Activated CD4-positive, alpha-beta T cell treated with anti-CD3 and anti-CD28 coated beads for 1 hour (primary cell): ENCODE measurements around the gene CALN1.

Experiments
- DNase-seq: peaks from one replicate; pipeline ENCODE4 v3.0.0-alpha.2; 2020

Gene CALN1

GRCh38 chr7:72028267-72028666, 383.9 kb downstream of the CALN1 start:
- DNase-seq = no peak

DNA sequence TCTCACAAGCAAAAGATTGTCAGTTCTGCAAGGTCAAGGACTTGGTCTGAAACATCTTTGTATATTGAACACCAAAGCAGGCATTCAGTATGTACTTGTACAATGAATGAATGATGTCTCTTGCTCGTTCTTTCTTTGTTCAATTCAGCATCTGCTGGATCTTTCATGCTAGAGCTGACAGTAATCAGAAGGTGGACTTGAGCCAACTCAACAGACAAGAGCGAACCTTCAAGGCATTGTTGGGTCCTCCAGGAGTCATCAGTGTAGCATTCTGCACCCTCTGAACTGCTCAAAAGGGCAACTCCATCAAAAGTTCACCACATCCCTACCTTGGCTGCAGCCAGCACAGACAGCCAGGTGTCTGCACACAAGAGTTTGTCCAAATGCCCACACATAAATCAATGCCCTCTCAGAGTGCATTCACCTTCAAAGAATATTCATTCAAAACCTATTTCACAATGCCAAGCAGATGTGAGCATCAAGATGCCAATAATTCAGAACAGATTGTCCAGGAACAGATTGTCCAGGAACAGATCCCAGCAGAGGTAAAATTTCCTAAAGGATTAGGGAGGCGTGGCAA, 386.7 kb downstream of the CALN1 start:
- no peak for DNase-seq

DNA sequence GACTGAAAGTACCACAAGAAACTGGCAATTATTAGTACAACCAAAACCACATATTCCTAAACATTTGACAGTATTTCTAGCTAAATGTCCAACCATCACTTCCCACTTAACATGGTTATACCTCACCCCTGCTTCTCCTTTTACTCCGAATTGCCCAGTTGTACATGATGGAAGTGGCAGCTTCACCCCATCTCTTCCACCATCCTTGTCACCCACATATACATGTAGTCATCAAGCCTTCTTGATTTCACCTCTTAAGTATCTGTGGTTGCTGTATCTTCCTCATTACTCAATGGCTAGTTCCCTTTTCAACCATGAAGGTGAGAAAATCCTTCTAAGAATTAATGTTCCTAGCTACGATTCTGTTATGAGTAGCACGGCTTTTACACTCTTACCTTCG, 388.2 kb downstream of the CALN1 start:
- no peak for DNase-seq

DNA sequence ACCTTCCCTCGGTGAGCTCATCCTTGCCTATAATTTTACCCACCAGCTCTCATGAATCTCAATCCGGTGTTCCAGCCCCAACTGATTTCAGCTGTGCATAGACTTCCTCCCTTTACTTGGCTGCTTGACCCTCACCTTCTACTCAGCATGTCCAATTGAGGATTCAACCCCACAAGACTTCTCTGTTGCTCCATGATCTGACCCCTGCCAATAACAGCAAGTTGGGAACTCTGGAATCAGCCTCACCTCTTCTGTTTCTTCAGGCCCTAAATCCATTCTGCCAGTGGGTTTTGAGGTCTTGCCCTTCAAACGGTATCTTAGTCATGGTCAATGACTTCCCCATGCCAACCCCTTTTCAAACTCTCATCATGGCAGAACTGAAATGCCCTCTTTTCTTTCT, 390.4 kb downstream of the CALN1 start:
- DNase-seq = no peak

GRCh38 chr7:72020311-72020710, 391.8 kb downstream of the CALN1 start:
- DNase-seq = no peak

GRCh38 chr7:72019436-72019835, 392.7 kb downstream of the CALN1 start:
- DNase-seq = no peak

DNA sequence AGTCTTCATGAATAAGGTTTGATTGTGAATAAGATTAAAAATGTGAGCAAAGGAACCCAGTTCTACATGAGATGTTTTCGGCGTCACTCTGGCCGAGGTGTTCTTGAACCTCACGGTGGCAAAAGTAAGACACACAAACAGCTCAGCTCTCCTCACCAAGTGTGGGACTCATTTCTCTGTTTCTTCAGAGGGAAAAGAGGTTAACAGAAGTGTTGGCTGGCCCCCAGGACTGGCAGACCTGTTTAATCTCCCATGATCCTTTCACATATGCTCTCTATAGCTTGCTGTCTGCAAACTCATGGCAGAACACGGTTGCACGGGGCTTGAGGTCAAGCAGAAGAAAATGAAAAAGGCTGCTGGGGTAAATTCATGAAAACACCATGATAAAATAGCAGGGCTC, 394.4 kb downstream of the CALN1 start:
- no peak for DNase-seq

DNA sequence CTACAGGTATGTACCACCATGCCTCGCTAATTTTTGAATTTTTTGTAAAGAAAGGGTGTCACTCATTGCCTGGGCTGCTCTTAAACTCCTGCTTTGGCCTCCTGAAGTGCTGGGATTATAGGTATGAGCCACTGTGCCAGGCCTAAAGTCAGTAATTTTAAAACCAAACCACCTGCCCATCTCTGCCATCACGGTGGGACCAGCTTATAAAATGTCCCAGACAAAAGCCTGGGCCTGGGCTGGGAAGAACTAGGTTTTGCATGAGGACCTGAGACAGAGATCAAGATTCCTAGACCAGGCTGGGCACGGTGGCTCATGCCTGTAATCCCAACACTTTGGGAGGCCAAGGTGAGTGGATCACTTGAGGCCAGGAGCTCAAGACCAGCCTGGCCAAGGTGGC, 395.6 kb downstream of the CALN1 start:
- DNase-seq = no peak

- no peak for DNase-seq
Measured at GRCh38 chr7:72015136-72015535, 397.0 kb downstream of the CALN1 start.

GRCh38 chr7:72007018-72007417, 405.1 kb downstream of the CALN1 start:
- DNase-seq = no peak

GRCh38 chr7:72003236-72003635, 408.9 kb downstream of the CALN1 start:
- DNase-seq = no peak

GRCh38 chr7:71996141-71996540, 416.0 kb downstream of the CALN1 start:
- DNase-seq = no peak

DNA sequence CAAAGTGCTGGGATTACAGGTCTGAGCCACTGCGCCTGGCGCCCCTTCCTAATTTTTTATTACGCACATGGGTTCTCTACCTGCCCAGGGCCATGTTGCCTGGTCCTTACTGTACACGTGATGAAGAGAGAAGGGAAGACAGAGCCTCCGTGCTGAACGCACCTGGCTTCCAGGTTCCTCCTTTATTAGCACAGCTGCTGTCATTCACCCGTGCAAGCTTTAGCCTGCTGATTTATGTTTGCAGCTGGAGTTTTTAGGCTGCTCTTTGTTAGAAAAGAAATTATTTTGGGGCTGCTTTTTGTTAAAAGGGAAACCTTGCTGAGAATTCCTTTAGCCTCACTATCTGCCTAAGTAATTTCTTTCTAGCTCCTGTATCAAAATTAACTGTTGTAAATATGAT, 417.0 kb downstream of the CALN1 start:
- no peak for DNase-seq

DNA sequence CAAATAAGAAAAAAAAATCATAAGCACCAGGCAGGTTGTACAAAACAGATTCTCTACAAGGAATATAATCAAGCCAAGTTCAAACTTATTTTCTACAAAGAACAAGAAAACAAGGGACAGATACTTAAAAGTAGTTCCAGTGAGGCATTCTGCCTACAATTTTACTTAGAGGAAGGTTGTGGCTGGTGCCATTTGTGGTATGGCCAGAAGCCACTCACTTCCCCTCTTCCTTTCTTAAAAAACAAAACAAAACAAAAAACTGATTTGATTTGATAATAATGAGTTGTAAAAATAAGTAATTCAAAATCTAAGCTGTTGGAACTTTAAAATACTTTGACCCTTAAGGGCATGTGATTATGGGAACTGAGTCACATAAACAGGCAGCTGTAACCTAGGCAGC, 420.6 kb downstream of the CALN1 start:
- DNase-seq = no peak

GRCh38 chr7:71990138-71990462, 422.0 kb downstream of the CALN1 start:
- DNase-seq = no peak

DNA sequence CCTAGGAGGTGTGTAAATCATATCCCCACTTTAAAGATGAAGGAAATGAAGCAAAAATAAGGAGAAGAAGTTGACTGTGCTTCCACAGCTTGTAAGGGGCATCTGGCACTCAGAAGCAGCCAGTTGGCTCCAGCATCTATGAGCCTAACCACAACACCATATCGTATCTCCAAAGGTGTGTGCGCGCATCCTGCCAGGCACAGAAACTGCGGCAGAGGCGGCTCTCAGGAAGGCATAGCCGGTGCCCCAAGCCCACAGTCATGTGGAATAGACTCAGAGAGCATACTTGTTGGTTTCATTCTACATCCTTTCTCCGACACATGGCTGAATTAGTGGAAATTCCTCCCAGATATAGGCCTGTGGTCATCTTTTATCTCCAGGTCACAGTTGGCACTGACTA, 423.9 kb downstream of the CALN1 start:
- DNase-seq = no peak

DNA sequence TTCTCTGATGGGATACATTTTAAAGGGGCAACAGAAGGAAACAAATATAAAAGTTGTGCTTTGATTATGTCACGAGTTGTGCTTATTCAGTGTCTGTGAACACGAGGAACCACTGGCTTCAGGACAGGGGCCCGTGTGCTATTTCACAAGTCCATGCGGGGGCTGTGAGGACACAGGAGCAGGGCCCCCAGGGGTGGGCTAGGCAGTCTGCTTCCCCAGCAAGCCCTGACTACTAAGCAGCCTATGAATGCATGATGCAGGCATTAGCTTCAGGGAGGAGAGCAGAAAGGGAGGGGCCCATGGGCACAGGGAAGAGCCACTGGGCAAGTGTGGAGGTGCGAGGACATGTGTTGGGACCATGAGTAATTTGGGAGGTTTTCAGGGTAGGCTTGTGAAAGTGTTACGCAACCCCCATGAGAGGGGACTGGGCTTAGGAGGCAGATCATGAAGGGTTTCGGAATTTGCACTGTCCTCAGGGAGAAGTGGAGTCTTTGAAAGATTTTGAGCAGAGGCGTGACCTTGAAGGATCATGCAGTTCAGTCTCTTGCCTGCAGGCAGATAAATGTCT, 424.9 kb downstream of the CALN1 start:
- DNase-seq = no peak

- no peak for DNase-seq
Measured at GRCh38 chr7:71984348-71984747, 427.8 kb downstream of the CALN1 start.

GRCh38 chr7:71982851-71983250, 429.3 kb downstream of the CALN1 start:
- DNase-seq = no peak

DNA sequence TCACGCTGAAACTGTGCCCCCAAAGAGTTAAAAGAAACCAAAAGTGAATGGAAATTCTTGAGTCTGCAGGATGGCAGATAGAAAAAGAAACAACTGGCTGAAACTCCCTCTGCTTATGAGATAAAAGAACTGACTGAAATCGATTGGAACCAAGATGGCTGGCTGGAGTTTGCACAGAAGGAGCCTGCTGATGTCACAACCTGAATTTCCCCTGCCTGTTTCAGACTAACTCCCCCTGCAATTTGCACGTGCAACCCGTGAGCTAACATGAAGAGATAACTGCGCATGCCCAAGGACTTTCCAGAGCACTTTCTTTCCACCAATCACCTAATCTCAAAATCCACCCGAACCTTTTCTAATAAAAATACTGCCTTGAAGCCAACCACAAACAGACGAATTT, 435.5 kb downstream of the CALN1 start:
- DNase-seq = no peak

- no peak for DNase-seq
Measured at GRCh38 chr7:71974611-71975010, 437.5 kb downstream of the CALN1 start.

DNA sequence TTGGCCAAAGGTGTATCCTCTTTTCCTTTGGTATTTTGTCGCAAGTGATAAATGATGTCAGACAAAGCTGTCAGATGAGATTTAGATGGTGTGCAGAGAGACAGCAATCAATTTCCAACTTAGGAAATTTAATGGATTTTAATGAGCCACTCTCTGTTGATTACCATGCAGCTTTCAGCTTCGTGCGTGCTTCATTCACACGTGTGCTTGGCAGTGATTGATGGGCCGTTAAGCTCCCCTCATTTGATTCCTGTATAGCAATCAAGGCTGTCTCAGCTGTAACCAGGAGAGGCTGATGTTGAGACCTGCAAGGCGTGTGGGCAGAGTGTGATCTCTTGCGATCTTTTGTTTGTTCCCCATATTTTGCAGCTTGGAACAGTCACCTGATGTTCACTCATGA, 439.6 kb downstream of the CALN1 start:
- DNase-seq = no peak

DNA sequence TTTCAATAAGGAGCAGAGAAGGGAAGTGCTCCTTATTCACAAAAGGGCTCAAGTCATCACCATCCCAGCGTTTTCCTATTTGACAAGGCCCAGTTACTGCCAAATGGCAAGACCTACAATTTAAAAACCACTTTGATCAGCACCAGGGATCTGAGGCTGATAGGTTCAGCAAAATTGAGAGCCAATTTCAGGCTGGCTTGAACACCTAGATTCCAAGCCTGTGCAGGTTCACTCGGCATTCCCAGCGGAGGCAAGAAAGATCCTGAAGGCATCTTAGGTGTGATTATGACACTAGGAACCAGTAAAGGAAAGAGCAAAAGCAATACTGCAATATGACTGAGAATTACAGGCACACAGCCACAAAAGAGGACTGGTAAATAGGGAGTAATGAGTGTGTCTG, 441.4 kb downstream of the CALN1 start:
- DNase-seq = no peak

GRCh38 chr7:71962636-71963035, 449.5 kb downstream of the CALN1 start:
- DNase-seq = no peak

- no peak for DNase-seq
Measured at GRCh38 chr7:71961283-71961682, 450.9 kb downstream of the CALN1 start.

GRCh38 chr7:71942115-71942514, 470.0 kb downstream of the CALN1 start:
- no peak for DNase-seq
